K562 (cell line): Measurements from ENCODE around the gene E2F2. TPM values are rescaled to one million over a fixed set of nuclear protein-coding genes. Genes with fewer than 3 reads are reported as not detected.

ENCODE experiments used
- ATAC-seq: fragments of 200-7000 bp; cut with Tn5 transposase; 3 replicates; pipeline ENCODE4 v1.9.1; 2020; ENCODE audit warnings: moderate library complexity
- BruUV-seq: library from RNA; stranded (reverse); fragments of 400-500 nt; replicated peaks from 2 replicates; lab custom pipeline; 2021; lab: Mats Ljungman, UMichigan
- CTCF ChIA-PET: fragments of 300-600 bp; formaldehyde crosslinking; extraction: SDS; loops from one replicate; lab custom pipeline; 2021; ENCODE audit warnings: low intra/inter-chr PET ratio; lab: Yijun Ruan, JAX
- POLR2A ChIA-PET: fragments of 300-600, 350-650 bp; sonication (Branson Sonifier 250); formaldehyde crosslinking; extraction: SDS; loops from one replicate; lab custom pipeline; 2021; ENCODE audit warnings: antibody characterized with exemption, inconsistent platforms; lab: Yijun Ruan, JAX
- DNase-seq, 4 experiments: peaks; one replicate each; pipeline versions ENCODE4 v3.0.0 to v3.0.0-alpha.2; 2011 to 2018; ENCODE audit warnings: low spot score in 3 of 4, mixed read lengths in 3 of 4; ENCODE audit errors: extremely low read depth in 1 of 4
- FAIRE-seq: peaks from 2 replicates; lab custom pipeline; 2011; peaks lifted over from hg19 to GRCh38; lab: Jason Lieb, UNC
- H2AFZ ChIP-seq: 2 replicates; pipeline ENCODE4 v1.6.0; 2011; ENCODE audit warnings: low read depth, low read length, control low read depth, inconsistent platforms
- H3K27ac ChIP-seq: fragments of 200-600 bp; 3 replicates; pipeline ENCODE4 v1.8.0; 2011; ENCODE audit warnings: low read depth, mild to moderate bottlenecking, control low read depth, inconsistent platforms, low read length, moderate library complexity, mixed read lengths; ENCODE audit errors: extremely low read depth
- H3K27me3 ChIP-seq, 2 experiments: fragments of 300-600 bp in 1 of 2; 2 replicates in 1 of 2; 3 replicates in 1 of 2; pipeline versions ENCODE4 v1.6.0 to v1.8.0; 2011; ENCODE audit warnings: inconsistent platforms in 2 of 2, low read length in 2 of 2, mild to moderate bottlenecking in 1 of 2, mixed read lengths in 1 of 2, moderate library complexity in 1 of 2; ENCODE audit not compliant: control insufficient read depth in 2 of 2, insufficient read depth in 2 of 2
- H3K36me3 ChIP-seq: fragments of 300-600 bp; 3 replicates; pipeline ENCODE4 v1.8.0; 2011; ENCODE audit warnings: mild to moderate bottlenecking, low read length, inconsistent platforms; ENCODE audit not compliant: control insufficient read depth, insufficient read depth
- H3K4me1 ChIP-seq, 2 experiments: fragments of 200-600 bp in 1 of 2; replicated peaks in 1 of 2; 2 replicates in 1 of 2; 3 replicates in 1 of 2; pipeline versions ENCODE4 v1.5.1 to v1.8.0; 2011; ENCODE audit warnings: inconsistent platforms in 2 of 2, low read length in 2 of 2, mild to moderate bottlenecking in 1 of 2, mixed read lengths in 1 of 2, moderate library complexity in 1 of 2; ENCODE audit not compliant: control insufficient read depth in 2 of 2, insufficient read depth in 2 of 2
- H3K4me2 ChIP-seq: 2 replicates; pipeline ENCODE4 v1.6.1; 2011; ENCODE audit warnings: low read length, control low read depth, inconsistent platforms, mixed read lengths; ENCODE audit not compliant: insufficient read depth
- H3K4me3 ChIP-seq: fragments of 200-600 bp; sonication (generic), shearing (Covaris generic); 2 replicates; pipeline ENCODE4 v1.5.1; 2016; ENCODE audit warnings: control low read depth, inconsistent platforms
- H3K79me2 ChIP-seq: fragments of 200-600 bp; 3 replicates; pipeline ENCODE4 v1.8.0; 2011; ENCODE audit warnings: low read length, inconsistent platforms; ENCODE audit not compliant: control insufficient read depth, insufficient read depth
- H3K9ac ChIP-seq, 2 experiments: 2 replicates each; pipeline versions ENCODE4 v1.6.0 to v1.6.1; 2011; ENCODE audit warnings: low read depth in 2 of 2, low read length in 2 of 2, control low read depth in 1 of 2, inconsistent platforms in 1 of 2, mild to moderate bottlenecking in 1 of 2, mixed read lengths in 1 of 2; ENCODE audit not compliant: insufficient read depth in 1 of 2
- H3K9me1 ChIP-seq: one replicate; pipeline ENCODE4 v1.6.0; 2011; ENCODE audit warnings: inconsistent platforms, mild to moderate bottlenecking, low read length, moderate library complexity; ENCODE audit not compliant: control insufficient read depth, insufficient read depth
- H3K9me3 ChIP-seq: replicated peaks from 2 replicates; pipeline ENCODE4 v1.5.1; 2011; ENCODE audit warnings: low read depth, low read length, inconsistent platforms; ENCODE audit not compliant: control insufficient read depth, insufficient read depth
- H4K20me1 ChIP-seq: replicated peaks from 2 replicates; pipeline ENCODE4 v1.6.1; 2011; ENCODE audit warnings: low read length, inconsistent platforms, mixed read lengths; ENCODE audit not compliant: control insufficient read depth, insufficient read depth
- ARNT ChIP-seq, 2 experiments: fragments of 450-650 bp; IDR thresholded peaks; 2 replicates each; pipeline ENCODE4 v1.6.1; 2016; ENCODE audit warnings: mild to moderate bottlenecking in 1 of 2
- CHD1 ChIP-seq: fragments of 200-600 bp; sonication (generic); IDR thresholded peaks from one replicate; pipeline ENCODE4 v1.6.1; 2012; ENCODE audit warnings: mild to moderate bottlenecking, moderate library complexity, low read length, inconsistent platforms
- DMBX1 ChIP-seq: fragments of 250-450 bp; sonication (Bioruptor Pico); IDR thresholded peaks from 2 replicates; pipeline ENCODE4 v1.8.0; 2022; ENCODE audit warnings: inconsistent platforms, mild to moderate bottlenecking, moderate library complexity, borderline replicate concordance
- DNMT1 ChIP-seq: fragments of 450-650 bp; IDR thresholded peaks from 2 replicates; pipeline ENCODE4 v1.6.1; 2016; ENCODE audit warnings: antibody characterized with exemption, mild to moderate bottlenecking
- FOXP1 ChIP-seq: sonication (generic); formaldehyde crosslinking; IDR thresholded peaks from 2 replicates; pipeline ENCODE4 v1.8.0; 2022; ENCODE audit warnings: mild to moderate bottlenecking, missing genetic modification reagents
- HSF4 ChIP-seq: fragments of 250-450 bp; sonication (Bioruptor Pico); IDR thresholded peaks from 2 replicates; pipeline ENCODE4 v2.1.2; 2022; ENCODE audit warnings: mild to moderate bottlenecking, moderate library complexity, borderline replicate concordance
- KAT2B ChIP-seq: IDR thresholded peaks from one replicate; pipeline ENCODE4 v1.6.1; 2012; ENCODE audit warnings: low read depth, mild to moderate bottlenecking, control low read depth, inconsistent platforms, low read length, moderate library complexity
- MECOM ChIP-seq: fragments of 250-450 bp; sonication (Bioruptor Pico); IDR thresholded peaks from 2 replicates; pipeline ENCODE4 v1.8.0; 2022; ENCODE audit warnings: inconsistent platforms
- PBX2 ChIP-seq, 2 experiments: IDR thresholded peaks in 1 of 2; conservative IDR thresholded peaks in 1 of 2; 2 replicates each; pipeline ENCODE4 v1.6.1; 2016; ENCODE audit warnings: low read depth in 2 of 2, mild to moderate bottlenecking in 1 of 2, missing compliant biosample characterization in 1 of 2, missing genetic modification characterization in 1 of 2, moderate library complexity in 1 of 2
- PCBP1 ChIP-seq: fragments of 200-400 bp; formaldehyde crosslinking; IDR thresholded peaks from 2 replicates; pipeline ENCODE4 v1.6.1; 2018; ENCODE audit warnings: mild to moderate bottlenecking, low read depth, low read length; ENCODE audit not compliant: poor library complexity, severe bottlenecking
- RBFOX2 ChIP-seq: fragments of 200-400 bp; formaldehyde crosslinking; IDR thresholded peaks from 2 replicates; pipeline ENCODE4 v1.6.1; 2017; ENCODE audit warnings: low read depth, mild to moderate bottlenecking, low read length, moderate library complexity
- RHOXF2B ChIP-seq: fragments of 250-450 bp; sonication (Bioruptor Pico); conservative IDR thresholded peaks from 2 replicates; pipeline ENCODE4 v1.5.1; 2021
- SPI1 ChIP-seq: IDR thresholded peaks from 2 replicates; pipeline ENCODE4 v1.6.1; 2011; ENCODE audit warnings: low read depth, low read length, control low read depth, borderline replicate concordance
- TAF7 ChIP-seq: fragments of 450-650 bp; IDR thresholded peaks from 2 replicates; pipeline ENCODE4 v1.6.1; 2016; ENCODE audit warnings: missing genetic modification characterization, missing compliant biosample characterization
- TGIF2 ChIP-seq: sonication (generic); formaldehyde crosslinking; IDR thresholded peaks from 2 replicates; pipeline ENCODE4 v1.8.1; 2022; ENCODE audit warnings: mild to moderate bottlenecking, missing genetic modification reagents, moderate library complexity
- ZBED1 ChIP-seq: IDR thresholded peaks from 2 replicates; pipeline ENCODE4 v1.6.1; 2014
- ZKSCAN8 ChIP-seq: fragments of 200-800 bp; sonication (Bioruptor generic); IDR thresholded peaks from 2 replicates; pipeline ENCODE4 v1.6.1; 2016; ENCODE audit warnings: missing genetic modification characterization, missing compliant biosample characterization
- ZNF263 ChIP-seq: sonication (generic); formaldehyde crosslinking; IDR thresholded peaks from 2 replicates; pipeline ENCODE4 v1.8.0; 2022; ENCODE audit warnings: mild to moderate bottlenecking, missing genetic modification reagents, borderline replicate concordance
- WGBS: fragments of 100-300 bp; shearing (Covaris generic); methylation state at CpG from one replicate; pipeline ENCODE4 v1.1.6; 2016; ENCODE audit warnings: low coverage, mixed read lengths; ENCODE audit not compliant: insufficient coverage; ENCODE audit errors: missing lambda C conversion rate; 5-methylcytosine and 5-hydroxymethylcytosine counted together
- in situ Hi-C: fragments of 300-500 bp; cut with MboI; formaldehyde crosslinking; loops from 4 replicates; pipeline ENCODE4 v1.15.0; 2018; ENCODE audit warnings: inconsistent platforms, mixed read lengths
- intact Hi-C: fragments of 100-400 bp; cut with micrococcal nuclease; formaldehyde crosslinking; loops from 2 replicates; pipeline ENCODE4 v1.14.2; 2022
- polyA plus RNA-seq, 8 experiments: library from polyadenylated mRNA; depleted of rRNA in 4 of 8; stranded (reverse) in 5 of 8; unstranded in 3 of 8; fragments of >200 nt; fragmentation: Nextera tagmentation in 2 of 8; fragmentation: Illumina TruSeq in 1 of 8; extraction: Ambion mirVana in 2 of 8; extraction: Trizol in 1 of 8; gene quantifications; 2 replicates each; pipeline versions ENCODE4 v1.2.1 to v1.2.3, GENCODE V29; 2011 to 2014; ENCODE audit warnings: inconsistent platforms in 1 of 8, missing spikeins in 1 of 8
- total RNA-seq, 7 experiments: library from RNA; depleted of rRNA in 6 of 7; stranded (reverse); fragments of >200 nt in 6 of 7; fragmentation: Illumina TruSeq in 2 of 7; extraction: Trizol in 2 of 7; gene quantifications; 2 replicates each; pipeline versions ENCODE4 v1.2.1 to v1.2.3, GENCODE V29; 2011 to 2021; ENCODE audit warnings: low replicate concordance in 1 of 7
- TF ChIP-seq, protein P1 (sequence below): sonication (generic); formaldehyde crosslinking; IDR thresholded peaks from 2 replicates; pipeline ENCODE4 v1.8.1; 2022; ENCODE audit warnings: missing genetic modification reagents

E2F2 gene
- total and polyA plus RNA-seq, 9 of the 15 experiments (the other 6 are each of a cell fraction or from before 2014, with no cell fraction given), result 3.1 to 25.3 (median 11.4) TPM

DNA sequence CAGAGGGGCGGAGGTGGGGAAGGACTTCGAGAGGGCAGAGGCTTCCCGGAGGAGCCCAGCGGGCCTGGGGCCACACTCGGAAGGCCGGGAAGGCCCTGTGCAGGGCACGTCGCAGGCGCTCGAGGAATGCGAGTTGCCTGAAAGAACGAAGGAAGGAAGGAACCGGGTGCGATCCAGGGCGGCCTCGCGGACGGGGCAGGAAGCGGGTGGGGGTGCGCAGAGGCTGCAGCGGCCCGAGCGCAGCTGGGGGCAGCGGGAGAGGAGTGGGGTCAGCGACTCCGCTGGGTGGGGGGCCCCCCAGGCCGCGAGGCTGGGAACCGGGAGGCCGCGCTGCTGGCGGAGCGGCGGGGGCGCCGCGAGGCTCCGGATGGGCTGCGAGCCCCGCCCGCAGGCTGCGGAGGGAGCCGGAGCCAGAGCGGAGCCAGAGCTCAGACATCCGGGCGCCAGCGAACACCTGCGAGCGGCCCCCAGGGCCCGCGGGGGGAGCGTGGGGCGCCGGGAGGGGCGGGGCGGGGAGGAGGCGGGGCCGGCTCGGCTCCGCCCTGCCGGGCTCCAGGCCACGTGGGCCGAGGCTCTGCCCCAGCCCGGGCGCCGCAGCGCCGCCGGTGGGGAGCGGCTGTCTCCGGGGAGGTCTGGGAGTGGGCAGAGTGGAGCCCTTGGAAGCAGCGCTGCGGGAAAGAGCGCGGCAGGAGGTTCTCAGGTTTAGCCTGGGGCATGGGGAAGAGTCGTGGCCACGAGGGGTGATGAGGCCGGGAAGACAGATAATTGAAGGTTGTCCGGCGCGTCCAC is 23.6 kb upstream of the E2F2 start:
- in situ Hi-C loops, result no loop called here
- no peak for FAIRE-seq
- 1% methylated on average over 63 of the region's 81 CpGs for WGBS
- DNase-seq, result peak; percentile 92 to 97 (median 96)
- no peaks in the 10 kb centered on the region for H3K27me3 ChIP-seq
- H3K4me2 ChIP-seq, result peak overlapping the region; percentile 82
- no peaks in the 10 kb centered on the region for H4K20me1 ChIP-seq
- H3K36me3 ChIP-seq, result peaks cover 19% of the 10 kb centered on the region
- H2AFZ ChIP-seq, result peak overlapping the region; percentile 90
- H3K4me3 ChIP-seq, result peak overlapping the region; percentile 39
- intact Hi-C loops, result loop anchor here (5.0 kb wide), 2 partner anchors 43 to 188 kb away; partner anchors contain the start of gene ELOA
- H3K79me2 ChIP-seq, result peaks cover 41% of the 10 kb centered on the region
- BruUV-seq, result no TSS peak
- H3K9me1 ChIP-seq, result no peaks in the 10 kb centered on the region
- ChIA-PET POLR2A (interaction anchor here (0.6 to 2.5 kb wide), 14 partner anchors 9 to 223 kb away, joined by 3 to 8 read pairs (median 4); partner anchors contain the start of genes PITHD1 and RPL11), CTCF (no interaction called here)
- H3K4me1 ChIP-seq, result peaks cover 51 to 53% of the 10 kb centered on the region in 2 experiments
- H3K27ac ChIP-seq, result peak overlapping the region; percentile 90
- H3K9ac ChIP-seq, result peak overlapping the region; percentile 76 to 94
- H3K9me3 ChIP-seq, result no peaks in the 10 kb centered on the region
- peak; percentile 73 for ATAC-seq
- peak; percentile 43; the same call in 1 of the 2 replicates for TF ChIP-seq TAF7 (tag)
- TF ChIP-seq ARNT (IDR thresholded peaks at IDR 0.05), result no peak
- no peak for TF ChIP-seq FOXP1 (CRISPR knock-in tag)
- TF ChIP-seq, protein P1, sequence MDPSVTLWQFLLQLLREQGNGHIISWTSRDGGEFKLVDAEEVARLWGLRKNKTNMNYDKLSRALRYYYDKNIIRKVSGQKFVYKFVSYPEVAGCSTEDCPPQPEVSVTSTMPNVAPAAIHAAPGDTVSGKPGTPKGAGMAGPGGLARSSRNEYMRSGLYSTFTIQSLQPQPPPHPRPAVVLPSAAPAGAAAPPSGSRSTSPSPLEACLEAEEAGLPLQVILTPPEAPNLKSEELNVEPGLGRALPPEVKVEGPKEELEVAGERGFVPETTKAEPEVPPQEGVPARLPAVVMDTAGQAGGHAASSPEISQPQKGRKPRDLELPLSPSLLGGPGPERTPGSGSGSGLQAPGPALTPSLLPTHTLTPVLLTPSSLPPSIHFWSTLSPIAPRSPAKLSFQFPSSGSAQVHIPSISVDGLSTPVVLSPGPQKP (CRISPR knock-in tag), result no peak
- TF ChIP-seq PBX2 (CRISPR knock-in tag; IDR thresholded peaks at IDR 0.05; ENCODE audit: low read depth), result no peak
- TF ChIP-seq PBX2 (tag; conservative IDR thresholded peaks at IDR 0.05; ENCODE audit: low read depth), result no peak
- no peak for TF ChIP-seq SPI1
- no peak for TF ChIP-seq ZBED1
- TF ChIP-seq KAT2B, result peak; percentile 51
- peak; percentile 29 for TF ChIP-seq CHD1
- no peak for TF ChIP-seq HSF4
- no peak for TF ChIP-seq MECOM
- no peak for TF ChIP-seq ZNF263 (CRISPR knock-in tag)
- peak; percentile 84 for TF ChIP-seq RBFOX2
- no peak for TF ChIP-seq ZKSCAN8 (CRISPR knock-in tag)
- TF ChIP-seq DMBX1 (CRISPR knock-in tag), result peak; percentile 14; the same call in 1 of the 2 replicates
- TF ChIP-seq RHOXF2B, result no peak
- no peak for TF ChIP-seq DNMT1
- peak; percentile 67 for TF ChIP-seq PCBP1
- TF ChIP-seq TGIF2 (CRISPR knock-in tag), result no peak
